GM12878 (cell line): ENCODE results near the gene PCSK9. TPM values are rescaled to one million over a fixed set of nuclear protein-coding genes. Genes with fewer than 3 reads are reported as not detected.

Source experiments
- ATAC-seq: fragments of 200-7000 bp; cut with Tn5 transposase; 3 replicates; pipeline ENCODE4 v1.9.1; 2020; ENCODE audit warnings: mild to moderate bottlenecking, moderate library complexity
- BruUV-seq: library from RNA; stranded (reverse); fragments of 400-500 nt; replicated peaks from 2 replicates; lab custom pipeline; 2021; lab: Mats Ljungman, UMichigan
- CTCF ChIA-PET: fragments of 300-600 bp; sonication (Branson Sonifier 250); formaldehyde crosslinking; extraction: SDS; loops from one replicate; lab custom pipeline; 2021; ENCODE audit warnings: inconsistent platforms; lab: Yijun Ruan, JAX
- POLR2A ChIA-PET: fragments of 350-600 bp; formaldehyde crosslinking; extraction: SDS; loops from one replicate; lab custom pipeline; 2021; ENCODE audit warnings: inconsistent platforms; lab: Charles Lee
- RAD21 ChIA-PET: fragments of 300-600 bp; sonication (Branson Sonifier 250); formaldehyde crosslinking; loops from one replicate; lab custom pipeline; 2023; ENCODE audit warnings: antibody characterized with exemption; ENCODE audit not compliant: unreplicated experiment; lab: Charles Lee
- SMC1A ChIA-PET: fragments of 300-600 bp; sonication (Branson Sonifier 250); formaldehyde crosslinking; loops from one replicate; lab custom pipeline; 2023; ENCODE audit not compliant: unreplicated experiment, uncharacterized antibody; lab: Charles Lee
- DNase-seq: peaks from one replicate; pipeline ENCODE4 v3.0.0-alpha.2; 2011; ENCODE audit warnings: low read depth, low spot score
- FAIRE-seq: peaks from 3 replicates; lab custom pipeline; 2011; peaks lifted over from hg19 to GRCh38; lab: Jason Lieb, UNC
- H2AFZ ChIP-seq: 2 replicates; pipeline ENCODE4 v1.6.0; 2011; ENCODE audit warnings: low read depth, low read length, control low read depth; ENCODE audit not compliant: control insufficient read depth
- H3K27ac ChIP-seq: 2 replicates; pipeline ENCODE4 v1.5.1; 2011; ENCODE audit warnings: control low read depth; ENCODE audit not compliant: control insufficient read depth, insufficient read depth
- H3K27me3 ChIP-seq, 2 experiments: replicated peaks in 1 of 2; 2 replicates each; pipeline versions ENCODE4 v1.6.0 to v1.6.1; 2011; ENCODE audit warnings: low read length in 1 of 2; ENCODE audit not compliant: control insufficient read depth in 2 of 2, insufficient read depth in 2 of 2
- H3K36me3 ChIP-seq, 2 experiments: 2 replicates each; pipeline ENCODE4 v1.5.1; 2011; ENCODE audit warnings: low read length in 1 of 2; ENCODE audit not compliant: control insufficient read depth in 2 of 2, insufficient read depth in 2 of 2
- H3K4me1 ChIP-seq: 2 replicates; pipeline ENCODE4 v1.6.1; 2011; ENCODE audit warnings: mild to moderate bottlenecking, low read length, moderate library complexity, mixed read lengths; ENCODE audit not compliant: control insufficient read depth, insufficient read depth
- H3K4me2 ChIP-seq: 2 replicates; pipeline ENCODE4 v1.6.0; 2011; ENCODE audit warnings: control low read depth; ENCODE audit not compliant: control insufficient read depth, insufficient read depth
- H3K4me3 ChIP-seq: fragments of 200-600 bp; sonication (generic); 2 replicates; pipeline ENCODE4 v1.5.1; 2016
- H3K79me2 ChIP-seq: 2 replicates; pipeline ENCODE4 v1.6.0; 2011; ENCODE audit warnings: low read length; ENCODE audit not compliant: control insufficient read depth, insufficient read depth
- H3K9ac ChIP-seq: 2 replicates; pipeline ENCODE4 v1.8.0; 2011; ENCODE audit warnings: low read length, control low read depth, mixed read lengths; ENCODE audit not compliant: control insufficient read depth, insufficient read depth
- H3K9me3 ChIP-seq: replicated peaks from 3 replicates; pipeline ENCODE4 v1.5.1; 2011; ENCODE audit warnings: mild to moderate bottlenecking, low read length; ENCODE audit not compliant: control insufficient read depth, insufficient read depth
- H4K20me1 ChIP-seq: 2 replicates; pipeline ENCODE4 v1.6.0; 2011; ENCODE audit not compliant: control insufficient read depth, insufficient read depth
- BCLAF1 ChIP-seq: fragments of 450-650 bp; IDR thresholded peaks from 2 replicates; pipeline ENCODE4 v1.6.1; 2017; ENCODE audit warnings: antibody characterized with exemption, mild to moderate bottlenecking, moderate library complexity
- CHD4 ChIP-seq: fragments of 200-600 bp; sonication (generic); IDR thresholded peaks from 2 replicates; pipeline ENCODE4 v1.6.1; 2016; ENCODE audit warnings: mild to moderate bottlenecking
- CUX1 ChIP-seq: IDR thresholded peaks from 2 replicates; pipeline ENCODE4 v1.6.1; 2012; ENCODE audit warnings: improper control_type of control experiment, low read depth, low read length; ENCODE audit not compliant: insufficient replicate concordance
- ESRRA ChIP-seq: IDR thresholded peaks from 2 replicates; pipeline ENCODE4 v1.6.1; 2012; ENCODE audit warnings: mild to moderate bottlenecking, low read length, improper control_type of control experiment
- KLF5 ChIP-seq: fragments of 450-650 bp; IDR thresholded peaks from 2 replicates; pipeline ENCODE4 v1.6.1; 2014; ENCODE audit warnings: mild to moderate bottlenecking; ENCODE audit not compliant: partially characterized antibody
- MTA2 ChIP-seq: fragments of 450-650 bp; IDR thresholded peaks from 2 replicates; pipeline ENCODE4 v1.6.1; 2016; ENCODE audit warnings: low read depth, mild to moderate bottlenecking, moderate library complexity
- PRDM15 ChIP-seq: fragments of 450-650 bp; formaldehyde crosslinking; IDR thresholded peaks from 2 replicates; pipeline ENCODE4 v1.4.0; 2020; ENCODE audit warnings: mild to moderate bottlenecking, moderate library complexity
- RCOR1 ChIP-seq: conservative IDR thresholded peaks from 2 replicates; pipeline ENCODE4 v1.6.1; 2012; ENCODE audit warnings: low read depth, low read length, improper control_type of control experiment
- RELA ChIP-seq: fragments of 450-650 bp; IDR thresholded peaks from 2 replicates; pipeline ENCODE4 v1.8.0; 2014; ENCODE audit warnings: borderline replicate concordance; ENCODE audit not compliant: partially characterized antibody
- TCF12 ChIP-seq: IDR thresholded peaks from 2 replicates; pipeline ENCODE4 v1.6.1; 2011; ENCODE audit warnings: low read depth, mild to moderate bottlenecking, low read length
- WGBS: methylation state at CpG from one replicate; pipeline ENCODE4 v1.1.6; 2016; ENCODE audit warnings: low lambda C conversion rate; ENCODE audit not compliant: insufficient replicate concordance, insufficient coverage; ENCODE audit errors: missing lambda C conversion rate; 5-methylcytosine and 5-hydroxymethylcytosine counted together
- in situ Hi-C: fragments of 300-500 bp; cut with MboI; formaldehyde crosslinking; loops from 9 replicates; pipeline ENCODE4 v1.14.3; 2018; ENCODE audit warnings: mixed read lengths
- intact Hi-C: fragments of 100-400 bp; cut with micrococcal nuclease; formaldehyde crosslinking; loops from one replicate; pipeline ENCODE4 v1.14.2; 2022; ENCODE audit not compliant: unreplicated experiment
- polyA plus RNA-seq, 11 experiments: library from polyadenylated mRNA; depleted of rRNA in 4 of 11; unstranded in 6 of 11; stranded (reverse) in 5 of 11; fragments of >200 nt; fragmentation: Nextera tagmentation in 4 of 11; fragmentation: Illumina TruSeq in 1 of 11; extraction: Ambion mirVana in 4 of 11; extraction: Trizol in 1 of 11; gene quantifications; 1 replicate in 1 of 11; 2 replicates in 10 of 11; pipeline versions ENCODE4 v1.2.1 to v1.2.3, GENCODE V29; 2011 to 2016; ENCODE audit warnings: inconsistent platforms in 2 of 11, missing spikeins in 2 of 11, low read depth in 1 of 11
- total RNA-seq, 4 experiments: library from RNA; depleted of rRNA in 3 of 4; stranded (reverse); fragments of >200 nt in 3 of 4; fragmentation: Illumina TruSeq in 1 of 4; extraction: Trizol in 1 of 4; gene quantifications; 2 replicates each; pipeline versions ENCODE4 v1.2.1 to v1.2.3, GENCODE V29; 2013 to 2021

The PCSK9 gene
- total and polyA plus RNA-seq, 10 of the 15 experiments (the other 5 are each of a cell fraction or from before 2014, with no cell fraction given) = 0.03 to 0.15 TPM; not detected in 8

- TF ChIP-seq KLF5 (no peak), BCLAF1 (no peak), PRDM15 (CRISPR knock-in tag) (no peak)
Measured at GRCh38 chr1:55046871-55047270, 7.5 kb downstream of the PCSK9 start (continued).

- no peak for FAIRE-seq
- 31% methylated on average over 3 of the region's 3 CpGs for WGBS
- POLR2A ChIA-PET = no interaction called here
Measured at GRCh38 chr1:55047611-55048010, 8.3 kb downstream of the PCSK9 start.

More at GRCh38 chr1:55047611-55048010, 8.3 kb downstream of the PCSK9 start:
- Histone ChIP-seq H3K4me2 (no peak overlapping the region), H3K4me3 (no peak overlapping the region), H2AFZ (no peak overlapping the region), H3K9me3 (no peaks in the 10 kb centered on the region), H3K79me2 (no peaks in the 10 kb centered on the region), H3K4me1 (no peaks in the 10 kb centered on the region), H3K27ac (no peak overlapping the region), H3K27me3 (peaks cover 5 to 7% of the 10 kb centered on the region in 2 experiments; a peak in 3 of 4 replicates), H3K9ac (no peak overlapping the region), H3K36me3 (no peaks in the 10 kb centered on the region), H4K20me1 (no peaks in the 10 kb centered on the region)
- no TSS peak for BruUV-seq
- SMC1A ChIA-PET = no interaction called here
- DNase-seq (no peak), ATAC-seq (no peak)
- in situ Hi-C loops (no loop called here), intact Hi-C loops (no loop called here)
- RAD21 ChIA-PET = no interaction called here
- TF ChIP-seq TCF12 (no peak), MTA2 (no peak), RCOR1 (no peak), RELA (no peak), CHD4 (no peak), ESRRA (no peak), CUX1 (no peak)
- CTCF ChIA-PET = no interaction called here
